WERI-Rb-1 (cell line): ENCODE data around the gene DDX10.

Experiments
- DNase-seq: peaks from one replicate; pipeline ENCODE4 v3.0.0-alpha.2; 2020
- H3K27ac ChIP-seq: fragments of 250-450 bp; sonication (Bioruptor Pico); 2 replicates; pipeline ENCODE4 v1.5.1; 2020; ENCODE audit warnings: mild to moderate bottlenecking, moderate library complexity
- H3K27me3 ChIP-seq: fragments of 250-450 bp; sonication (Bioruptor Pico); 2 replicates; pipeline ENCODE4 v1.5.1; 2021; ENCODE audit warnings: mild to moderate bottlenecking, low read depth, moderate library complexity; ENCODE audit not compliant: insufficient read depth, severe bottlenecking
- H3K36me3 ChIP-seq: fragments of 250-450 bp; sonication (Bioruptor Pico); 2 replicates; pipeline ENCODE4 v1.5.1; 2020; ENCODE audit warnings: mild to moderate bottlenecking, moderate library complexity
- H3K4me3 ChIP-seq: 2 replicates; pipeline ENCODE4 v1.5.1; 2011; ENCODE audit warnings: low read depth, mild to moderate bottlenecking, control low read depth, low read length
- H3K9me3 ChIP-seq: fragments of 250-450 bp; sonication (Bioruptor Pico); 2 replicates; pipeline ENCODE4 v1.5.1; 2021; ENCODE audit warnings: mild to moderate bottlenecking, moderate library complexity; ENCODE audit not compliant: severe bottlenecking
- TF ChIP-seq, protein P1 (sequence below): IDR thresholded peaks from 2 replicates; pipeline ENCODE4 v1.5.1; 2011; ENCODE audit warnings: low read depth, mild to moderate bottlenecking, control low read depth, inconsistent platforms, low read length

The DDX10 gene

DNA sequence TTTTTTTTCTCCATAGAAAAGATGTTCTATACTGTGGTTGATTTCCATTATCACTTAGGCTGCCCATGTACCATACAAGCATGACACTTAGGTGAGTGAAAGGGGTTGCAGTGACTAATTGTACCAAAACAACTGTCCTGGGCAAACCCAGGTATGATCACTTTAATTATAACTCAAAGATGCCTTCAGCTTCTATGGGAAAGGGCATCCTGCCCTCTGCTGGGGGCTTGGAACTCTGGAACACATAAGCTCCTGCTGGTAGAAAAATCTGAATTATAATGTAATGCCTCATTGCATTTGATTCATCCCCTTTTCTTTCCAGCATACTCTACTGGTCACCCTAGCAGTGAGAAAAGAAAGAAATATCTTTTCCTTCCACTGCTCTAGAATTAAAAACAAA is 206.3 kb downstream of the DDX10 start:
- Histone ChIP-seq H3K36me3 (no peaks in the 10 kb centered on the region), H3K27ac (no peak overlapping the region), H3K9me3 (no peaks in the 10 kb centered on the region), H3K4me3 (no peak overlapping the region), H3K27me3 (no peaks in the 10 kb centered on the region)
- DNase-seq, result peak; percentile 39
- TF ChIP-seq, protein P1, sequence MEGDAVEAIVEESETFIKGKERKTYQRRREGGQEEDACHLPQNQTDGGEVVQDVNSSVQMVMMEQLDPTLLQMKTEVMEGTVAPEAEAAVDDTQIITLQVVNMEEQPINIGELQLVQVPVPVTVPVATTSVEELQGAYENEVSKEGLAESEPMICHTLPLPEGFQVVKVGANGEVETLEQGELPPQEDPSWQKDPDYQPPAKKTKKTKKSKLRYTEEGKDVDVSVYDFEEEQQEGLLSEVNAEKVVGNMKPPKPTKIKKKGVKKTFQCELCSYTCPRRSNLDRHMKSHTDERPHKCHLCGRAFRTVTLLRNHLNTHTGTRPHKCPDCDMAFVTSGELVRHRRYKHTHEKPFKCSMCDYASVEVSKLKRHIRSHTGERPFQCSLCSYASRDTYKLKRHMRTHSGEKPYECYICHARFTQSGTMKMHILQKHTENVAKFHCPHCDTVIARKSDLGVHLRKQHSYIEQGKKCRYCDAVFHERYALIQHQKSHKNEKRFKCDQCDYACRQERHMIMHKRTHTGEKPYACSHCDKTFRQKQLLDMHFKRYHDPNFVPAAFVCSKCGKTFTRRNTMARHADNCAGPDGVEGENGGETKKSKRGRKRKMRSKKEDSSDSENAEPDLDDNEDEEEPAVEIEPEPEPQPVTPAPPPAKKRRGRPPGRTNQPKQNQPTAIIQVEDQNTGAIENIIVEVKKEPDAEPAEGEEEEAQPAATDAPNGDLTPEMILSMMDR, result peak; percentile 60

DNA sequence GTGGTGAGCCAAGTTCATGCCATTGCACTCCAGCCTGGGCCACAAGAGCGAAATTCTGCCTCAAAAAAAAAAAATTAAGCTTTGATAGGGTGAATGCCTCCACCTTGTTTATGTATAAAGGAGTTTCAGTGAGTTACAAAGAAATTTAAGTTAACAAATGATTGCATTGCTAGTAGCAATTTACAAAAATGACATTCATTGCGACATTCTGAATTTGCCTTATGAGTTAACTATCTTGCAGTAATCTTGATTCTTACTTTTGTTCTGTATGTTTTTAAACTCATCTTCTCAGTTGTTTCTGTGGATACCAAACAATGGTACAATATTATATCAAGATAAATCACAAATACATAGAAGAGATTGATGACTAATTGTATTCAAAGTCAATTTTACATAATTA is 207.0 kb downstream of the DDX10 start:
- H3K27ac ChIP-seq, result no peak overlapping the region
- TF ChIP-seq, protein P1, result no peak
- no peaks in the 10 kb centered on the region for H3K27me3 ChIP-seq
- no peak for DNase-seq
- H3K36me3 ChIP-seq, result no peaks in the 10 kb centered on the region
- H3K4me3 ChIP-seq, result no peak overlapping the region
- H3K9me3 ChIP-seq, result no peaks in the 10 kb centered on the region

DNA sequence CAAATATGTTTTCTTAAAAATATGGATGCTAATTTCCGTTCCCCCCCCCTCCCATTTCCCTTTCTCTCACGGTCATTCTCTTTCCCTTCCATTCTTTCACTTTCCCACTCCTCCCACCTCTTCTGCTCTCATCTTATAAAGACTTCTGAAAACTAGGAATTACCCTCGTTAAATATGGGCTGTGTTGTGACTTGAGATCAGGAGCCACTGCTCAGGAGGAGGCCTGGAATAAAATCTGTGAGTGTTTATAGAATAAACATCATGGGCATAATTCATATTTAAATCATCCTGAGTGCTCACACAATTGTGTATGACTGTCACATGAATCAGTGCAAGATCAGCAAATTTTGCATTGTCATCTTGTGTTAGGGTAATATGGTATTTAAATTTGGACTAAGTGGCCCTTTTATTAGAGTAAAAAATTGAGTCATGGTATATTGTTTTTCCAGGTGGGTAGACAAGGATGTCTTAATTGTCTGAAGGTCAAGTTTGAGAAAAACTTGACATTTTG is 208.0 kb downstream of the DDX10 start:
- Histone ChIP-seq H3K27me3 (no peaks in the 10 kb centered on the region), H3K4me3 (no peak overlapping the region), H3K36me3 (no peaks in the 10 kb centered on the region), H3K9me3 (no peaks in the 10 kb centered on the region), H3K27ac (no peak overlapping the region)
- no peak for DNase-seq
- TF ChIP-seq, protein P1, result no peak

DNA sequence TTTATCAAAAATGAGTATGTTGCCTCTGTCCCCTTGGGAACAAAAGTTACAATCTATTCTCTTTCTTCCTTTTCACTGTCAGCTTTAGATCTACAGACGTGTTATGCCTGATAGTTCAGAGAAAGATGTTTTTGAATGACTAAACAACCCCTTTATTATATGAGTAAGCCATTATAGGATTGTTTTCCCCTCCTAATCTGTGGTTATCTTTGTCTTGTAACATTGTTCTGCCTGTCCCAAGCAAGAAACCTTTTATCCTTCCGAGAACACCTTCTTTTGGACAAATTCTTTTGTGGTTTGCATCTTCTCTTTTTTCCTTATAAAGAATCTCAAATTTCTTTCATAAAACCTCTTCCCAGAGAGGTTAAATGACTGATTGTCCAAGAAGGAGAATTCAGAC is 208.4 kb downstream of the DDX10 start:
- H3K27me3 ChIP-seq, result no peaks in the 10 kb centered on the region
- DNase-seq, result no peak
- TF ChIP-seq, protein P1, result no peak
- H3K4me3 ChIP-seq, result no peak overlapping the region
- no peaks in the 10 kb centered on the region for H3K9me3 ChIP-seq
- no peak overlapping the region for H3K27ac ChIP-seq
- no peaks in the 10 kb centered on the region for H3K36me3 ChIP-seq

DNA sequence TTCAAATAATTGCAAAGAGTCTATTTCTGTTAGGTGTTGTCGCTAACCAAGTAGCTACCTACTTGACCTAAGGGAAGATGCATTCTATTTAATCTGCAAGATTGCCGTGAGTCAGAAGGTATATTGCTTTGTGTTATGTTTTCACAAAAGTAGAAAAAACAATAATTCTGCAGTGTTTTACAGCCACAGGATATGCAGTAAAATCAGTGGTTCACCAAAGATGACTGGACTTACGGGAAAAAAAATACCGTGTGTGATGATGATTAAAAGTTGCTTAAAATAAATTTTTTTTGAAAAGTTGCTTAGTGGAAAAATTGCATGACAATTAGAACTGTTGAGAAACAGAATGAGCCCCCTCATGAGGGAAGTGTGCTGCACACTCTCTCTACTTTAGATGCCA is 209.1 kb downstream of the DDX10 start:
- no peak overlapping the region for H3K27ac ChIP-seq
- no peaks in the 10 kb centered on the region for H3K27me3 ChIP-seq
- no peak for DNase-seq
- no peak overlapping the region for H3K4me3 ChIP-seq
- no peaks in the 10 kb centered on the region for H3K9me3 ChIP-seq
- no peaks in the 10 kb centered on the region for H3K36me3 ChIP-seq
- TF ChIP-seq, protein P1, result no peak

DNA sequence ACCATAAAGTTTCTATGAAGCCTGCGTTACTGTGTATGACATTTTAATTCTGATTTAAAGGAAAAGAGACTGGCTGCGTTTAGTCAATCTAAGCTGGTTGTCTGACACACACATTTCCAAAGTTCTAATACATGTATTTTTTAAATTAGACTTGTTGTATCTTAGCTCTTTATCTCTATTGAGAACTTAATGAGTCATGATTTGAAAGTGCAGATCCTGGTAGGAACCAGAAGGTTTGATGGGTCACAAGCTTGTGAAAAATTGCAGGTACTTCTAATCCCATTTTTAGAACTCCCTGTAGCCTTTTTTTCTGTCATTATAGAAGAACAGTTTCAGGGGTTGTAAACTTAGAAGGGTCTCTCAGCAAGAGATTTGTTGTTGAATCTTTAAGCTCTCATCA is 210.3 kb downstream of the DDX10 start:
- no peak for DNase-seq
- H3K27ac ChIP-seq, result no peak overlapping the region
- TF ChIP-seq, protein P1, result no peak

More for the DNA sequence above, 210.3 kb downstream of the DDX10 start:
- H3K36me3 ChIP-seq, result no peaks in the 10 kb centered on the region
- no peaks in the 10 kb centered on the region for H3K27me3 ChIP-seq
- no peaks in the 10 kb centered on the region for H3K9me3 ChIP-seq
- no peak overlapping the region for H3K4me3 ChIP-seq
